ENCODE results near the gene CLECL1.
"Not testable (repeated sequence)": the region's sequence is repeated elsewhere in the genome, so short reads cannot be mapped to it uniquely, and the experiment has no call there.

Gene CLECL1

DNA sequence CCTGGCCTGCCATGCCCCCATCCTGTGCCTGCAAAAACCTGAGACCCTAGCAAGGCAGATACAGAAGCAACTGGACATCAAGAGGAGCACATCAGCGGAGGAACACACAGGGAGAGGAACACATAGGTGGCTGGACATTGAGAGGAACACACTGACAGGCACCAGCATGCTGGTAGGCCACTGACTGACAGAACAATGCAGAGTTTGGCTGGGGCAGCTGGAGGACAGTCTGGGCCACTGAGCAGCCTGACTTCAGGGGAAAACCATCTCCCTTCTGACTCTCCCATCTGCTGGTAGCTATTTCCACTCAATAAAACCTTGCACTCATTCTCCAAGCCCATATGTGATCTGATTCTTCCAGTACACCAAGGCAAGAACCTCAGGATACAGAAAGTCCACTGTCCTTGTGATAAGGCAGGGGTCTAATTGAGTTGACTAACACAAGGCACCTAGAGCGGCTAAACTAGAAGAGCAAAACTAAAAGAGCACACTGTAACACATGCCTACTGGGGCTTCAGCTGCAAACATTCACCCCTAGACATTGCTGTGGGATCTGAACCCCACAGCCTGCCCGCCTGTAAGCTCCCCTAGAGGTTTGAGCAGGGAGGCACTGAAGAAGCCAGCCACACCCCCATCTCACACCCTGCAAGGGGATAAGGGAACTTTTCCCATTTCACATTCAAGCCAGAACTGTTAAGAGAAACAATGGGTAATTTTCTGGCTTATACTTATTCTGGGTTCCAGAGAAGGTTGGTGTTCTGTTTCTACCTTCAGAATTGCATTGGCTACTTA lies 22.1 kb downstream of the CLECL1 start:
- no peak for DNase-seq (ENCODE audit: extremely low read depth, low read depth)
- H3K4me3 ChIP-seq (replicated peaks; ENCODE audit: low read depth, low read length), result no peak overlapping the region
- TF ChIP-seq CTCF (IDR thresholded peaks at IDR 0.05; ENCODE audit: low read depth, low read length, missing control alignments), result no peak

- no peak overlapping the region for H3K4me3 ChIP-seq (replicated peaks; ENCODE audit: low read depth, low read length)
- no peak for DNase-seq (ENCODE audit: extremely low read depth, low read depth)
- TF ChIP-seq CTCF (IDR thresholded peaks at IDR 0.05; ENCODE audit: low read depth, low read length, missing control alignments), result no peak
These were observed 24.0 kb downstream of the CLECL1 start for GRCh38 chr12:9708853-9709252.

GRCh38 chr12:9707864-9708808 lies 24.8 kb downstream of the CLECL1 start:
- H3K4me3 ChIP-seq (replicated peaks; ENCODE audit: low read depth, low read length), result no peak overlapping the region
- TF ChIP-seq CTCF (IDR thresholded peaks at IDR 0.05; ENCODE audit: low read depth, low read length, missing control alignments), result peak; percentile 83
- DNase-seq (ENCODE audit: extremely low read depth, low read depth), result peak; percentile 26

DNA sequence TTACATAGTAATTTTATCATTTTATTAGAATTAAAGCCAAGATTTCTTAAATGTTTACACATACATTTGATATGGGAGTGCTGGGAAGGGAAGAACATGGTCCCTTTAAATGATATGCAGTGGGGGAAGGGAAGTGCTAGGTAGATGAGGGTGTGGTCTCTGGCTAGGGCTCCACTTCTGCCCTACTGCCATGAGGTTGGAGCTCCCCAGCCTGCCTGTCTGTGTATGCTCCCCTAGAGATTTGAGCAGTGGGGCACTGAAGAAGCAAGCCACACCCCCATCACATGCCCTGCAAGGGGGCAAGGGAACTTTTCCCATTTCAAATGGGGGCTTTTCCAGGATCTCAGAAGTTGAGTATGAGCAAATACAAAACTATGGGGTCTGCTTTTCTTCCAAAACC lies 25.5 kb downstream of the CLECL1 start:
- no peak for TF ChIP-seq CTCF (IDR thresholded peaks at IDR 0.05; ENCODE audit: low read depth, low read length, missing control alignments)
- no peak for DNase-seq (ENCODE audit: extremely low read depth, low read depth)
- H3K4me3 ChIP-seq (replicated peaks; ENCODE audit: low read depth, low read length), result no peak overlapping the region

- TF ChIP-seq CTCF (IDR thresholded peaks at IDR 0.05; ENCODE audit: low read depth, low read length, missing control alignments), result no peak
- no peak for DNase-seq (ENCODE audit: extremely low read depth, low read depth)
- H3K4me3 ChIP-seq (replicated peaks; ENCODE audit: low read depth, low read length), result no peak overlapping the region
These were observed 26.7 kb downstream of the CLECL1 start for GRCh38 chr12:9706086-9706685.

DNA sequence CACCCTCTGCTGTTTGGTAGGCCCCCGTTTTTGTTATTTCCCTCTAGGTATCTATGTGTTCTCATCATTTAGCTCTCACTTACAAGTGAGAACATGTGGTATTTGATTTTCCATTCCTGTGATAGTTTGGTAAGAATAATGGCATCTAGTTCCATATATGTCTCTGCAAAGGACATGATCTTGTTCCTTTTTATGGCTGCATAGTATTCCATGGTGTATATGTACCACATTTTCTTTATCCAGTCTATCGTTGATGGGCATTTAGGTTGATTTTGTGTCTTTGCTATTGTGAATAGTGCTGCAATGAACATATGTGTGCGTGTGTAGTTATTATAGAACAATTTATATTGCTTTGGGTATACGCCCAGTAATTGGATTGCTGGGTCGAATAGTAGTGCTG lies 28.3 kb downstream of the CLECL1 start:
- not testable (repeated sequence) for H3K4me3 ChIP-seq (replicated peaks; ENCODE audit: low read depth, low read length); DNase-seq (ENCODE audit: extremely low read depth, low read depth)

GRCh38 chr12:9702255-9702654 lies 30.6 kb downstream of the CLECL1 start:
- no peak for DNase-seq (ENCODE audit: extremely low read depth, low read depth)
- H3K4me3 ChIP-seq (replicated peaks; ENCODE audit: low read depth, low read length), result no peak overlapping the region
- no peak for TF ChIP-seq CTCF (IDR thresholded peaks at IDR 0.05; ENCODE audit: low read depth, low read length, missing control alignments)

All from HFF-Myc (cell line).